HepG2 (cell line): Measurements from ENCODE around the gene JAG1. TPM values are rescaled to one million over a fixed set of nuclear protein-coding genes. Genes with fewer than 3 reads are reported as not detected.

Source experiments
- AGO1 ChIP-seq: fragments of 200-400 bp; formaldehyde crosslinking; IDR thresholded peaks from 2 replicates; pipeline ENCODE4 v1.6.1; 2017; ENCODE audit warnings: mild to moderate bottlenecking, low read depth, low read length, moderate library complexity; ENCODE audit not compliant: poor library complexity, severe bottlenecking
- BRD4 ChIP-seq: sonication (generic); formaldehyde crosslinking; IDR thresholded peaks from 2 replicates; pipeline ENCODE4 v1.4.0; 2020; ENCODE audit warnings: missing genetic modification reagents
- ETV5 ChIP-seq: IDR thresholded peaks from 2 replicates; pipeline ENCODE4 v1.6.1; 2018; ENCODE audit warnings: missing biosample characterization, missing genetic modification reagents, inconsistent platforms, borderline replicate concordance
- GABPA ChIP-seq, 2 experiments: IDR thresholded peaks; 2 replicates each; pipeline ENCODE4 v1.6.1; 2011 to 2016; ENCODE audit warnings: low read depth in 2 of 2, low read length in 1 of 2, missing biosample characterization in 1 of 2, missing genetic modification characterization in 1 of 2
- HIC2 ChIP-seq: sonication (generic); formaldehyde crosslinking; IDR thresholded peaks from 2 replicates; pipeline ENCODE4 v1.9.0; 2022; ENCODE audit warnings: low read depth, missing genetic modification reagents
- HNF1A ChIP-seq, 2 experiments: sonication (generic) in 1 of 2; formaldehyde crosslinking in 1 of 2; IDR thresholded peaks; 2 replicates each; pipeline versions ENCODE4 v1.4.0 to v1.6.1; 2016 to 2020; ENCODE audit warnings: borderline replicate concordance in 1 of 2, low read depth in 1 of 2, mild to moderate bottlenecking in 1 of 2, missing genetic modification reagents in 1 of 2
- MAZ ChIP-seq, 2 experiments: sonication (generic) in 1 of 2; formaldehyde crosslinking in 1 of 2; IDR thresholded peaks; 2 replicates each; pipeline versions ENCODE4 v1.5.0 to v1.6.1; 2012 to 2020; ENCODE audit warnings: low read depth in 2 of 2, mild to moderate bottlenecking in 2 of 2, borderline replicate concordance in 1 of 2, improper control_type of control experiment in 1 of 2, low read length in 1 of 2, missing genetic modification reagents in 1 of 2, moderate library complexity in 1 of 2
- MED13 ChIP-seq: sonication (generic); formaldehyde crosslinking; IDR thresholded peaks from 2 replicates; pipeline ENCODE4 v1.5.0; 2020; ENCODE audit warnings: missing genetic modification reagents
- NFATC3 ChIP-seq: sonication (generic); formaldehyde crosslinking; IDR thresholded peaks from 2 replicates; pipeline ENCODE4 v1.5.1; 2020; ENCODE audit warnings: mild to moderate bottlenecking, missing genetic modification reagents
- PHF8 ChIP-seq: sonication (generic); formaldehyde crosslinking; IDR thresholded peaks from 2 replicates; pipeline ENCODE4 v1.5.0; 2020; ENCODE audit warnings: missing genetic modification reagents
- XRCC5 ChIP-seq: fragments of 200-400 bp; formaldehyde crosslinking; optimal IDR thresholded peaks from 2 replicates; pipeline ENCODE3; 2017; ENCODE audit warnings: mild to moderate bottlenecking, low read length
- ZBTB43 ChIP-seq: sonication (generic); formaldehyde crosslinking; conservative IDR thresholded peaks from 2 replicates; pipeline ENCODE4 v1.4.0; 2020; ENCODE audit warnings: missing genetic modification reagents
- ZNF18 ChIP-seq: sonication (generic); formaldehyde crosslinking; IDR thresholded peaks from 2 replicates; pipeline ENCODE4 v1.8.0; 2022; ENCODE audit warnings: mild to moderate bottlenecking, missing genetic modification reagents; ENCODE audit not compliant: insufficient replicate concordance
- ZNF224 ChIP-seq: sonication (generic); formaldehyde crosslinking; IDR thresholded peaks from 2 replicates; pipeline ENCODE4 v1.5.0; 2020; ENCODE audit warnings: mild to moderate bottlenecking, missing genetic modification reagents
- ZNF331 ChIP-seq: sonication (generic); formaldehyde crosslinking; IDR thresholded peaks from 2 replicates; pipeline ENCODE4 v1.4.0; 2020; ENCODE audit warnings: missing genetic modification reagents
- ZNF367 ChIP-seq: sonication (generic); formaldehyde crosslinking; IDR thresholded peaks from 2 replicates; pipeline ENCODE4 v1.4.0; 2020; ENCODE audit warnings: missing genetic modification reagents, borderline replicate concordance
- ZNF704 ChIP-seq: sonication (generic); formaldehyde crosslinking; IDR thresholded peaks from 2 replicates; pipeline ENCODE4 v1.8.1; 2023; ENCODE audit warnings: mild to moderate bottlenecking, inconsistent platforms, moderate library complexity, missing genetic modification reagents, borderline replicate concordance
- ZNF879 ChIP-seq: sonication (generic); formaldehyde crosslinking; IDR thresholded peaks from 2 replicates; pipeline ENCODE4 v1.8.1; 2023; ENCODE audit warnings: missing genetic modification reagents
- polyA plus RNA-seq, 8 experiments: library from polyadenylated mRNA; depleted of rRNA in 3 of 8; stranded (reverse) in 7 of 8; unstranded in 1 of 8; fragments of >200 nt; fragmentation: Illumina TruSeq in 4 of 8; extraction: Trizol in 4 of 8; gene quantifications; 2 replicates each; pipeline versions ENCODE4 v1.2.1 to v1.2.3, GENCODE V29; 2011 to 2016; ENCODE audit warnings: low read depth in 4 of 8, missing spikeins in 1 of 8, mixed read lengths in 1 of 8; ENCODE audit not compliant: insufficient read depth in 1 of 8
- total RNA-seq, 5 experiments: library from RNA; depleted of rRNA; stranded (reverse); fragments of >200 nt; fragmentation: Illumina TruSeq; extraction: Trizol; gene quantifications; 2 replicates each; pipeline ENCODE4 v1.2.3, GENCODE V29; 2016; ENCODE audit warnings: low read depth in 1 of 5

Gene JAG1
- total and polyA plus RNA-seq, 2 of the 13 experiments (the other 11 are each of a cell fraction or from before 2014, with no cell fraction given), result 47.1 to 56.3 TPM

- TF ChIP-seq ZNF704, result no peak
- TF ChIP-seq ZNF879 (CRISPR knock-in tag), result no peak
- no peak for TF ChIP-seq MAZ (IDR thresholded peaks at IDR 0.05; ENCODE audit: borderline replicate concordance, low read depth, low read length)
- TF ChIP-seq MAZ (CRISPR knock-in tag; IDR thresholded peaks at IDR 0.05; ENCODE audit: low read depth), result no peak
- peak; percentile 22 for TF ChIP-seq XRCC5
- no peak for TF ChIP-seq MED13
- no peak for TF ChIP-seq ZNF367 (CRISPR knock-in tag)
- no peak for TF ChIP-seq ZNF18
- TF ChIP-seq GABPA (IDR thresholded peaks at IDR 0.05; ENCODE audit: low read depth, low read length), result no peak
- no peak for TF ChIP-seq GABPA (CRISPR knock-in tag; IDR thresholded peaks at IDR 0.05; ENCODE audit: low read depth)
- no peak for TF ChIP-seq ZBTB43 (CRISPR knock-in tag)
- TF ChIP-seq HIC2 (CRISPR knock-in tag), result no peak
- 0 out of 2 replicates have a peak, but pooled peaks have one; percentile 19 for TF ChIP-seq ETV5 (CRISPR knock-in tag)
- no peak for TF ChIP-seq PHF8 (CRISPR knock-in tag)
- TF ChIP-seq HNF1A (IDR thresholded peaks at IDR 0.05; ENCODE audit: low read depth), result no peak
- no peak for TF ChIP-seq HNF1A (CRISPR knock-in tag; IDR thresholded peaks at IDR 0.05; ENCODE audit: borderline replicate concordance)
- TF ChIP-seq ZNF331 (CRISPR knock-in tag), result no peak
- no peak for TF ChIP-seq NFATC3 (CRISPR knock-in tag)
- no peak for TF ChIP-seq ZNF224 (CRISPR knock-in tag)
- TF ChIP-seq AGO1, result no peak
- TF ChIP-seq BRD4 (CRISPR knock-in tag), result no peak
Measured at GRCh38 chr20:10715035-10715434, 41.2 kb upstream of the JAG1 start (continued).
